Panc1 (cell line): Measurements from ENCODE around the gene RNF25. TPM values are rescaled to one million over a fixed set of nuclear protein-coding genes. Genes with fewer than 3 reads are reported as not detected.

Experiments
- ATAC-seq: fragments of 200-7000 bp; cut with Tn5 transposase; 2 replicates; pipeline ENCODE4 v1.9.1; 2020; ENCODE audit warnings: mild to moderate bottlenecking, moderate library complexity
- BruUV-seq: library from RNA; stranded (reverse); fragments of 400-500 nt; replicated peaks from 2 replicates; lab custom pipeline; 2021; lab: Mats Ljungman, UMichigan
- CTCF ChIA-PET: fragments of 300-600 bp; sonication (Branson Sonifier 250); formaldehyde crosslinking; loops from one replicate; lab custom pipeline; 2022; ENCODE audit warnings: antibody characterized with exemption; lab: Charles Lee
- POLR2A ChIA-PET: fragments of 300-600 bp; sonication (Branson Sonifier 250); formaldehyde crosslinking; loops from one replicate; lab custom pipeline; 2022; ENCODE audit warnings: antibody characterized with exemption; lab: Charles Lee
- DNase-seq: peaks from one replicate; pipeline ENCODE4 v3.0.0-alpha.2; 2010; ENCODE audit warnings: low read depth, low spot score
- H3K27ac ChIP-seq: 2 replicates; pipeline ENCODE4 v1.5.1; 2011; ENCODE audit warnings: mild to moderate bottlenecking, low read length, inconsistent platforms
- H3K27me3 ChIP-seq: fragments of 200-500 bp; sonication (Bioruptor generic); 2 replicates; pipeline ENCODE4 v1.6.0; 2014; ENCODE audit warnings: low read length, inconsistent platforms; ENCODE audit not compliant: control insufficient read depth, insufficient read depth
- H3K36me3 ChIP-seq: fragments of 200-500 bp; sonication (Bioruptor generic); 2 replicates; pipeline ENCODE4 v1.5.1; 2014; ENCODE audit warnings: inconsistent platforms, mild to moderate bottlenecking, low read length, moderate library complexity; ENCODE audit not compliant: control insufficient read depth, insufficient read depth
- H3K4me1 ChIP-seq: 2 replicates; pipeline ENCODE4 v1.5.1; 2011; ENCODE audit warnings: inconsistent platforms, mild to moderate bottlenecking, low read length, moderate library complexity; ENCODE audit not compliant: control insufficient read depth, insufficient read depth
- H3K4me3 ChIP-seq, 2 experiments: 2 replicates each; pipeline ENCODE4 v1.5.1; 2011 to 2012; ENCODE audit warnings: low read depth in 2 of 2, low read length in 2 of 2, mild to moderate bottlenecking in 2 of 2, inconsistent platforms in 1 of 2, moderate library complexity in 1 of 2
- H3K9me3 ChIP-seq: fragments of 200-500 bp; sonication (Bioruptor generic); 2 replicates; pipeline ENCODE4 v1.5.1; 2014; ENCODE audit warnings: low read depth, mild to moderate bottlenecking, inconsistent platforms, low read length, moderate library complexity; ENCODE audit not compliant: control insufficient read depth, insufficient read depth
- CTCF ChIP-seq: fragments of 450-650 bp; IDR thresholded peaks from 2 replicates; pipeline ENCODE4 v1.5.1; 2017; ENCODE audit warnings: mild to moderate bottlenecking
- POLR2AphosphoS5 ChIP-seq: IDR thresholded peaks from 2 replicates; pipeline ENCODE4 v1.6.1; 2012; ENCODE audit warnings: mild to moderate bottlenecking, low read depth, low read length, moderate library complexity
- REST ChIP-seq, 2 experiments: IDR thresholded peaks; 2 replicates each; pipeline ENCODE4 v1.6.1; 2011 to 2012; ENCODE audit warnings: low read depth in 2 of 2, control low read depth in 1 of 2, low read length in 1 of 2, mild to moderate bottlenecking in 1 of 2, moderate library complexity in 1 of 2; ENCODE audit not compliant: insufficient read depth in 1 of 2
- SIN3A ChIP-seq: IDR thresholded peaks from 2 replicates; pipeline ENCODE4 v1.6.1; 2012; ENCODE audit warnings: low read depth, mild to moderate bottlenecking, low read length, moderate library complexity, borderline replicate concordance; ENCODE audit not compliant: insufficient read depth
- TCF7L2 ChIP-seq: IDR thresholded peaks from 2 replicates; pipeline ENCODE4 v1.6.1; 2011; ENCODE audit warnings: mild to moderate bottlenecking, low read depth, low read length, inconsistent platforms
- in situ Hi-C: cut with HindIII; loops from 2 replicates; pipeline ENCODE4 v1.10.0; 2016; ENCODE audit warnings: low sequenced_read_pairs, low pct_unique_long_range_greater_than_20kb
- intact Hi-C: fragments of 100-400 bp; cut with micrococcal nuclease; formaldehyde crosslinking; loops from one replicate; pipeline ENCODE4 v1.10.0; 2022; ENCODE audit not compliant: unreplicated experiment
- total RNA-seq: library from RNA; stranded (reverse); gene quantifications from one replicate; pipeline ENCODE4 v1.2.1, GENCODE V29; 2021; ENCODE audit not compliant: unreplicated experiment

The RNF25 gene
- total RNA-seq, 1 experiment from 2014 or later = 40.4 TPM

DNA sequence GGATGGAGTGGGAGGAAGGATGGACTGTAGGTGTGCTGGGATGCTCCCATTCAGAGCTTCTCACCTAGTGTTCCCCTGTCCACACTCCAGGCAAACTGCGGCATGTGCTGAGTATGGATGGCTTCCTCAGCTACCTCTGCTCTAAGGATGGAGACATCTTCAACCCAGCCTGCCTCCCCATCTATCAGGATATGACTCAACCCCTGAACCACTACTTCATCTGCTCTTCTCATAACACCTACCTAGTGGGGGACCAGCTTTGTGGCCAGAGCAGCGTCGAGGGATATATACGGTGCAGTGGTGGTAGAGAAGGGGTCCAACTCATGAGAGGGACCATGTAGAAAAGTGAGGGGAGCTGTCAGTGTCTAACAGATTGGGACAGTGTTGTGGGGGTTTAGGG is 43.9 kb downstream of the RNF25 start:
- no peak for ATAC-seq
- ChIA-PET POLR2A (no interaction called here), CTCF (interaction anchor here (0.6 kb wide), 1 partner anchor 651 kb away, joined by 3 read pairs; no protein-coding TSS in a partner anchor)
- no peak for DNase-seq
- intact Hi-C loops = no loop called here
- BruUV-seq = no TSS peak
- no peaks in the 10 kb centered on the region for H3K9me3 ChIP-seq
- no peaks in the 10 kb centered on the region for H3K36me3 ChIP-seq
- no peaks in the 10 kb centered on the region for H3K27me3 ChIP-seq
- in situ Hi-C loops = no loop called here
- no peaks in the 10 kb centered on the region; the same call in 1 of the 2 replicates for H3K4me1 ChIP-seq
- H3K27ac ChIP-seq = no peak overlapping the region
- TF ChIP-seq SIN3A (no peak), REST (IDR thresholded peaks at IDR 0.05; ENCODE audit: insufficient read depth in 1 of 2, low read depth in 2 of 2, low read length in 1 of 2) (no peak), TCF7L2 (no peak), POLR2AphosphoS5 (no peak), CTCF (no peak)
- H3K4me3 ChIP-seq = no peak overlapping the region

DNA sequence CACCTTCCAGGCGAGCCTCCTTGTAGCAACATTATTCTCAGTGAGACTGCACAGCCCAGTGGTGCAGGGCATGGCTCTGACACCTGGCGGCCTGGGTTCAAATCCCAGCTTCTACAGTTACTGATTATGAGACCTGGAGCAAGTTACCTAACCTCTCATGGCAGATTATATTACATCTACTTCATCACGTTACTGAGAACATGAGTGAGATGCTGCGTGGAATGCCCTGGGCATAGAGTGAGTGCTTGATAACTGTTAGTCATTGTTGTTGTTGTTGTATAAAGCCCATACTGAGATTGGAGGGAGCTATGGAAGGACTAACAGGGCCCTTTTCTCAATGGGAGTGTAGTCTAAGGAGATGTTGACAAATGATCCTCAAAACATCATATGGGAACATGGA is 45.4 kb downstream of the RNF25 start:
- POLR2A ChIA-PET = no interaction called here
- Histone ChIP-seq H3K27me3 (no peaks in the 10 kb centered on the region), H3K9me3 (no peaks in the 10 kb centered on the region), H3K27ac (no peak overlapping the region), H3K4me1 (no peaks in the 10 kb centered on the region), H3K36me3 (no peaks in the 10 kb centered on the region), H3K4me3 (no peak overlapping the region)
- in situ Hi-C loops (no loop called here), intact Hi-C loops (no loop called here)
- no peak for TF ChIP-seq POLR2AphosphoS5
- no peak for TF ChIP-seq SIN3A
- TF ChIP-seq REST (IDR thresholded peaks at IDR 0.05; ENCODE audit: insufficient read depth in 1 of 2, low read depth in 2 of 2, low read length in 1 of 2) = no peak
- no peak for TF ChIP-seq TCF7L2
- no peak for TF ChIP-seq CTCF
- DNase-seq = no peak
- BruUV-seq = no TSS peak
- CTCF ChIA-PET = interaction anchor here (0.6 kb wide), 1 partner anchor 183 kb away, joined by 5 read pairs; no protein-coding TSS in a partner anchor
- no peak for ATAC-seq
